HEK293 (cell line): ENCODE results near the gene TCF12.
"Not testable (repeated sequence)": the region's sequence is repeated elsewhere in the genome, so short reads cannot be mapped to it uniquely, and the experiment has no call there.

Source experiments
- CTCF ChIA-PET: fragments of 350-600 bp; formaldehyde crosslinking; extraction: SDS; loops from one replicate; lab custom pipeline; 2021; ENCODE audit warnings: antibody characterized with exemption; lab: Yijun Ruan, JAX
- POLR2A ChIA-PET: fragments of 300-600 bp; formaldehyde crosslinking; extraction: SDS; loops from one replicate; lab custom pipeline; 2020; ENCODE audit warnings: antibody characterized with exemption, inconsistent platforms; lab: Yijun Ruan, JAX
- H3K27ac ChIP-seq: fragments of 200-500 bp; sonication (Bioruptor generic); 2 replicates; pipeline ENCODE4 v1.5.1; 2014; ENCODE audit warnings: low read depth, low read length, control low read depth, inconsistent platforms; ENCODE audit errors: extremely low read depth
- H3K36me3 ChIP-seq, 2 experiments: fragments of 200-500 bp in 1 of 2; sonication (Bioruptor generic) in 1 of 2; 1 replicate in 1 of 2; 2 replicates in 1 of 2; pipeline ENCODE4 v1.5.1; 2014 to 2017; ENCODE audit warnings: inconsistent platforms in 2 of 2, low read length in 2 of 2; ENCODE audit not compliant: control insufficient read depth in 2 of 2, insufficient read depth in 1 of 2
- H3K4me1 ChIP-seq: fragments of 200-500 bp; sonication (Bioruptor generic); 2 replicates; pipeline ENCODE4 v1.5.1; 2014; ENCODE audit warnings: mild to moderate bottlenecking, low read length, inconsistent platforms; ENCODE audit not compliant: control insufficient read depth, insufficient read depth
- H3K4me3 ChIP-seq: 2 replicates; pipeline ENCODE4 v1.5.1; 2011; ENCODE audit warnings: low read depth, mild to moderate bottlenecking, control low read depth, low read length, moderate library complexity
- H3K9me3 ChIP-seq: fragments of 200-500 bp; sonication (Bioruptor generic); 2 replicates; pipeline ENCODE4 v1.5.1; 2014; ENCODE audit warnings: low read depth, low read length, inconsistent platforms; ENCODE audit not compliant: control insufficient read depth, insufficient read depth
- FEZF1 ChIP-seq: fragments of 450-650 bp; formaldehyde crosslinking; IDR thresholded peaks from 2 replicates; pipeline ENCODE4 v1.5.1; 2016; ENCODE audit warnings: missing biosample characterization, missing genetic modification characterization
- HOXC10 ChIP-seq: sonication (generic); formaldehyde crosslinking; IDR thresholded peaks from 2 replicates; pipeline ENCODE4 v1.8.1; 2023; ENCODE audit warnings: mild to moderate bottlenecking, missing genetic modification reagents
- RBAK ChIP-seq: fragments of 450-650 bp; formaldehyde crosslinking; IDR thresholded peaks from 2 replicates; pipeline ENCODE4 v1.5.1; 2016; ENCODE audit warnings: missing biosample characterization, missing genetic modification characterization
- ZBTB10 ChIP-seq: fragments of 450-650 bp; formaldehyde crosslinking; IDR thresholded peaks from 2 replicates; pipeline ENCODE4 v1.5.1; 2016; ENCODE audit warnings: missing biosample characterization, missing genetic modification characterization
- ZFHX2 ChIP-seq: fragments of 450-650 bp; formaldehyde crosslinking; conservative IDR thresholded peaks from 2 replicates; pipeline ENCODE4 v1.5.1; 2016; ENCODE audit warnings: missing biosample characterization, missing genetic modification characterization
- ZNF121 ChIP-seq: fragments of 450-650 bp; formaldehyde crosslinking; IDR thresholded peaks from 2 replicates; pipeline ENCODE4 v1.5.1; 2016; ENCODE audit warnings: missing biosample characterization, missing genetic modification characterization
- ZNF560 ChIP-seq: fragments of 450-650 bp; formaldehyde crosslinking; IDR thresholded peaks from 2 replicates; pipeline ENCODE4 v1.5.1; 2017; ENCODE audit warnings: missing biosample characterization, missing genetic modification characterization, borderline replicate concordance
- ZNF623 ChIP-seq: fragments of 450-650 bp; formaldehyde crosslinking; IDR thresholded peaks from 2 replicates; pipeline ENCODE4 v1.5.1; 2016; ENCODE audit warnings: missing biosample characterization, missing genetic modification characterization
- ZNF843 ChIP-seq: fragments of 450-650 bp; formaldehyde crosslinking; IDR thresholded peaks from 2 replicates; pipeline ENCODE4 v1.5.1; 2016; ENCODE audit warnings: missing biosample characterization, missing genetic modification characterization
- TF ChIP-seq, protein P1 (sequence below): fragments of 450-650 bp; formaldehyde crosslinking; IDR thresholded peaks from 2 replicates; pipeline ENCODE4 v1.5.1; 2017; ENCODE audit warnings: missing biosample characterization, missing genetic modification characterization
- TF ChIP-seq, protein P2 (sequence below): fragments of 450-650 bp; formaldehyde crosslinking; IDR thresholded peaks from 2 replicates; pipeline ENCODE4 v1.5.1; 2016; ENCODE audit warnings: missing biosample characterization, missing genetic modification characterization
- TF ChIP-seq, protein P3 (sequence below): fragments of 450-650 bp; IDR thresholded peaks from 2 replicates; pipeline ENCODE4 v1.5.1; 2018; ENCODE audit warnings: missing biosample characterization, mild to moderate bottlenecking, missing genetic modification characterization
- TF ChIP-seq, protein P4 (sequence below): fragments of 450-650 bp; formaldehyde crosslinking; IDR thresholded peaks from 2 replicates; pipeline ENCODE4 v1.5.1; 2016; ENCODE audit warnings: missing biosample characterization, missing genetic modification characterization

TCF12 gene

GRCh38 chr15:57097919-57098543 lies 179.6 kb downstream of the TCF12 start:
- TF ChIP-seq ZFHX2 (tag by site-specific recombination) = 0 out of 2 replicates have a peak, but pooled peaks have one; percentile 38
- TF ChIP-seq, protein P1, sequence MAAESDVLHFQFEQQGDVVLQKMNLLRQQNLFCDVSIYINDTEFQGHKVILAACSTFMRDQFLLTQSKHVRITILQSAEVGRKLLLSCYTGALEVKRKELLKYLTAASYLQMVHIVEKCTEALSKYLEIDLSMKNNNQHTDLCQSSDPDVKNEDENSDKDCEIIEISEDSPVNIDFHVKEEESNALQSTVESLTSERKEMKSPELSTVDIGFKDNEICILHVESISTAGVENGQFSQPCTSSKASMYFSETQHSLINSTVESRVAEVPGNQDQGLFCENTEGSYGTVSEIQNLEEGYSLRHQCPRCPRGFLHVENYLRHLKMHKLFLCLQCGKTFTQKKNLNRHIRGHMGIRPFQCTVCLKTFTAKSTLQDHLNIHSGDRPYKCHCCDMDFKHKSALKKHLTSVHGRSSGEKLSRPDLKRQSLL (tag by site-specific recombination) = peak; percentile 39; the same call in 1 of the 2 replicates
- TF ChIP-seq, protein P2, sequence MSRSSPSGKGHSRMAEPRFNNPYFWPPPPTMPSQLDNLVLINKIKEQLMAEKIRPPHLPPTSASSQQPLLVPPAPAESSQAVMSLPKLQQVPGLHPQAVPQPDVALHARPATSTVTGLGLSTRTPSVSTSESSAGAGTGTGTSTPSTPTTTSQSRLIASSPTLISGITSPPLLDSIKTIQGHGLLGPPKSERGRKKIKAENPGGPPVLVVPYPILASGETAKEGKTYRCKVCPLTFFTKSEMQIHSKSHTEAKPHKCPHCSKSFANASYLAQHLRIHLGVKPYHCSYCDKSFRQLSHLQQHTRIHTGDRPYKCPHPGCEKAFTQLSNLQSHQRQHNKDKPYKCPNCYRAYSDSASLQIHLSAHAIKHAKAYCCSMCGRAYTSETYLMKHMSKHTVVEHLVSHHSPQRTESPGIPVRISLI (tag by site-specific recombination) = peak; percentile 47; the same call in 1 of the 2 replicates
- TF ChIP-seq, all 188 proteins: peak for 3; not testable (repeated sequence) for 185
- POLR2A ChIA-PET, H3K4me3 ChIP-seq, H3K27ac ChIP-seq, CTCF ChIA-PET, H3K9me3 ChIP-seq, H3K36me3 ChIP-seq, H3K4me1 ChIP-seq: not testable (repeated sequence)

DNA sequence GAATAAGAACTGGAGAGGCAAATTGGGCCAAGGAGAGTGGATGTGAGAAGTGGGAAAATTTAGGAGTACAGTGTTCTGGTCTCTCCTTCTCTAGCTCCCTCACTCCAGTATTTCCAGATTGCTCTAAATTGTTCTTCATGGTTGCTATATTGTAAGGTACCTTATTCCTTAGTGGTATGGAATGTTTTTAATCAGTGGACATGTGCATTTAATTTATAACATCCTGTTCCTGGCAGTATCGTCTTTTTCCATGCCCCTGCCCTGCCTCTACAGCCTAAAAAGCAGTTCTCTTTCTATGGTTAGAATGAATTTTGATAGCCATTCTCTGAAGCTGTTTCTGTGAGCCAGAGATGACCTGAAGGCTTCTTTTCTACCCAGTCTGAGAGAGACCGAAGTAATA lies 180.5 kb downstream of the TCF12 start:
- CTCF ChIA-PET = no interaction called here
- POLR2A ChIA-PET = no interaction called here
- no peaks in the 10 kb centered on the region; the same call in 1 of the 2 replicates for H3K4me1 ChIP-seq

GRCh38 chr15:57100136-57100539 lies 181.7 kb downstream of the TCF12 start:
- TF ChIP-seq ZNF121 (tag by site-specific recombination) (no peak), RBAK (tag by site-specific recombination) (no peak), FEZF1 (tag by site-specific recombination) (no peak)
- TF ChIP-seq, protein P2 (tag by site-specific recombination) = no peak
- TF ChIP-seq, all 188 proteins: peak for 0
- H3K4me1 ChIP-seq = no peaks in the 10 kb centered on the region; the same call in 1 of the 2 replicates
- H3K36me3 ChIP-seq = no peaks in the 10 kb centered on the region
- POLR2A ChIA-PET = no interaction called here
- no peaks in the 10 kb centered on the region for H3K9me3 ChIP-seq
- CTCF ChIA-PET = no interaction called here
- H3K27ac ChIP-seq = no peak overlapping the region
- H3K4me3 ChIP-seq = no peak overlapping the region

More for the DNA sequence above, 180.5 kb downstream of the TCF12 start:
- no peak overlapping the region for H3K27ac ChIP-seq
- no peak overlapping the region for H3K4me3 ChIP-seq
- no peaks in the 10 kb centered on the region for H3K36me3 ChIP-seq
- H3K9me3 ChIP-seq = no peaks in the 10 kb centered on the region
- TF ChIP-seq ZNF623 (tag by site-specific recombination) = no peak

- Histone ChIP-seq H3K4me3 (no peak overlapping the region), H3K4me1 (no peaks in the 10 kb centered on the region), H3K36me3 (no peaks in the 10 kb centered on the region), H3K27ac (no peak overlapping the region), H3K9me3 (no peaks in the 10 kb centered on the region)
- ChIA-PET POLR2A (no interaction called here), CTCF (interaction anchor here (0.6 to 1.1 kb wide), 2 partner anchors 204 to 438 kb away, joined by 3 to 4 read pairs; no protein-coding TSS in a partner anchor)
- TF ChIP-seq ZBTB10 (tag by site-specific recombination) (no peak), ZNF560 (no peak), HOXC10 (CRISPR knock-in tag) (no peak), ZNF843 (tag by site-specific recombination) (no peak)
- TF ChIP-seq, protein P3, sequence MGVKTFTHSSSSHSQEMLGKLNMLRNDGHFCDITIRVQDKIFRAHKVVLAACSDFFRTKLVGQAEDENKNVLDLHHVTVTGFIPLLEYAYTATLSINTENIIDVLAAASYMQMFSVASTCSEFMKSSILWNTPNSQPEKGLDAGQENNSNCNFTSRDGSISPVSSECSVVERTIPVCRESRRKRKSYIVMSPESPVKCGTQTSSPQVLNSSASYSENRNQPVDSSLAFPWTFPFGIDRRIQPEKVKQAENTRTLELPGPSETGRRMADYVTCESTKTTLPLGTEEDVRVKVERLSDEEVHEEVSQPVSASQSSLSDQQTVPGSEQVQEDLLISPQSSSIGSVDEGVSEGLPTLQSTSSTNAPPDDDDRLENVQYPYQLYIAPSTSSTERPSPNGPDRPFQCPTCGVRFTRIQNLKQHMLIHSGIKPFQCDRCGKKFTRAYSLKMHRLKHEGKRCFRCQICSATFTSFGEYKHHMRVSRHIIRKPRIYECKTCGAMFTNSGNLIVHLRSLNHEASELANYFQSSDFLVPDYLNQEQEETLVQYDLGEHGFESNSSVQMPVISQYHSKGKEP (tag by site-specific recombination) = no peak
- TF ChIP-seq, protein P4, sequence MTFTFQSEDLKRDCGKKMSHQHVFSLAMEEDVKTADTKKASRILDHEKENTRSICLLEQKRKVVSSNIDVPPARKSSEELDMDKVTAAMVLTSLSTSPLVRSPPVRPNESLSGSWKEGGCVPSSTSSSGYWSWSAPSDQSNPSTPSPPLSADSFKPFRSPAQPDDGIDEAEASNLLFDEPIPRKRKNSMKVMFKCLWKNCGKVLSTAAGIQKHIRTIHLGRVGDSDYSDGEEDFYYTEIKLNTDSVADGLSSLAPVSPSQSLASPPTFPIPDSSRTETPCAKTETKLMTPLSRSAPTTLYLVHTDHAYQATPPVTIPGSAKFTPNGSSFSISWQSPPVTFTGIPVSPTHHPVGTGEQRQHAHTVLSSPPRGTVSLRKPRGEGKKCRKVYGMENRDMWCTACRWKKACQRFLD (tag by site-specific recombination) = no peak
These were observed 184.4 kb downstream of the TCF12 start for GRCh38 chr15:57102858-57103257.
